HL-60 (cell line): Measurements from ENCODE around the gene NMT1.

Source experiments
- GABPA ChIP-seq: IDR thresholded peaks from 2 replicates; pipeline ENCODE4 v1.6.1; 2012; ENCODE audit warnings: low read depth
- POLR2AphosphoS5 ChIP-seq: IDR thresholded peaks from 2 replicates; pipeline ENCODE4 v1.6.1; 2012; ENCODE audit warnings: low read depth
- SPI1 ChIP-seq: IDR thresholded peaks from 2 replicates; pipeline ENCODE4 v1.6.1; 2012; ENCODE audit warnings: low read depth, mild to moderate bottlenecking, borderline replicate concordance
- TF ChIP-seq, protein P1 (sequence below): IDR thresholded peaks from one replicate; pipeline ENCODE4 v1.5.1; 2011; ENCODE audit warnings: low read length, control low read depth, inconsistent platforms; ENCODE audit not compliant: insufficient read depth
- TF ChIP-seq, protein P2 (sequence below): IDR thresholded peaks from 2 replicates; pipeline ENCODE4 v1.6.1; 2012; ENCODE audit warnings: low read depth; ENCODE audit not compliant: insufficient replicate concordance

DNA sequence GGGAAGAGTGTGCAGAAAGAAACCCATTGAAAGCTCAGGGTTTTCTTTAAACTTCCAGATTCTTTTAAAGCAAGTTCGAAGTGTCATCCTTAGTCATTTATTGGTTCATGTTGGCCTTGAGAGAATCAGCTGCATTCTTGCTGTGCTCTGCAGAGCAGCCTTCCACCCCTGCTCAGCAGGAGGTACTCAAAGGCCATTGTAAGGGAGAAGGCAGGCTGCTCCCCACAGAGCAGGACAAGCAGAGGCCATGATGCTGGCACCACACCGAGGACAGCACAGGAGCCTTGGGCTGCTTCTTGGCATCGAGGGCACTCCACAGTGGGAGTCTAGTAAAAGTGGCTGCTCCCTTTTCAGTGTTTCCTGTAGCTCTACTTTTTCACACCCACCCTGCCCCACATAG is 29.6 kb downstream of the NMT1 start:
- TF ChIP-seq, protein P1, sequence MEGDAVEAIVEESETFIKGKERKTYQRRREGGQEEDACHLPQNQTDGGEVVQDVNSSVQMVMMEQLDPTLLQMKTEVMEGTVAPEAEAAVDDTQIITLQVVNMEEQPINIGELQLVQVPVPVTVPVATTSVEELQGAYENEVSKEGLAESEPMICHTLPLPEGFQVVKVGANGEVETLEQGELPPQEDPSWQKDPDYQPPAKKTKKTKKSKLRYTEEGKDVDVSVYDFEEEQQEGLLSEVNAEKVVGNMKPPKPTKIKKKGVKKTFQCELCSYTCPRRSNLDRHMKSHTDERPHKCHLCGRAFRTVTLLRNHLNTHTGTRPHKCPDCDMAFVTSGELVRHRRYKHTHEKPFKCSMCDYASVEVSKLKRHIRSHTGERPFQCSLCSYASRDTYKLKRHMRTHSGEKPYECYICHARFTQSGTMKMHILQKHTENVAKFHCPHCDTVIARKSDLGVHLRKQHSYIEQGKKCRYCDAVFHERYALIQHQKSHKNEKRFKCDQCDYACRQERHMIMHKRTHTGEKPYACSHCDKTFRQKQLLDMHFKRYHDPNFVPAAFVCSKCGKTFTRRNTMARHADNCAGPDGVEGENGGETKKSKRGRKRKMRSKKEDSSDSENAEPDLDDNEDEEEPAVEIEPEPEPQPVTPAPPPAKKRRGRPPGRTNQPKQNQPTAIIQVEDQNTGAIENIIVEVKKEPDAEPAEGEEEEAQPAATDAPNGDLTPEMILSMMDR = no peak
- TF ChIP-seq POLR2AphosphoS5 (no peak), GABPA (no peak), SPI1 (no peak)
- TF ChIP-seq, protein P2, sequence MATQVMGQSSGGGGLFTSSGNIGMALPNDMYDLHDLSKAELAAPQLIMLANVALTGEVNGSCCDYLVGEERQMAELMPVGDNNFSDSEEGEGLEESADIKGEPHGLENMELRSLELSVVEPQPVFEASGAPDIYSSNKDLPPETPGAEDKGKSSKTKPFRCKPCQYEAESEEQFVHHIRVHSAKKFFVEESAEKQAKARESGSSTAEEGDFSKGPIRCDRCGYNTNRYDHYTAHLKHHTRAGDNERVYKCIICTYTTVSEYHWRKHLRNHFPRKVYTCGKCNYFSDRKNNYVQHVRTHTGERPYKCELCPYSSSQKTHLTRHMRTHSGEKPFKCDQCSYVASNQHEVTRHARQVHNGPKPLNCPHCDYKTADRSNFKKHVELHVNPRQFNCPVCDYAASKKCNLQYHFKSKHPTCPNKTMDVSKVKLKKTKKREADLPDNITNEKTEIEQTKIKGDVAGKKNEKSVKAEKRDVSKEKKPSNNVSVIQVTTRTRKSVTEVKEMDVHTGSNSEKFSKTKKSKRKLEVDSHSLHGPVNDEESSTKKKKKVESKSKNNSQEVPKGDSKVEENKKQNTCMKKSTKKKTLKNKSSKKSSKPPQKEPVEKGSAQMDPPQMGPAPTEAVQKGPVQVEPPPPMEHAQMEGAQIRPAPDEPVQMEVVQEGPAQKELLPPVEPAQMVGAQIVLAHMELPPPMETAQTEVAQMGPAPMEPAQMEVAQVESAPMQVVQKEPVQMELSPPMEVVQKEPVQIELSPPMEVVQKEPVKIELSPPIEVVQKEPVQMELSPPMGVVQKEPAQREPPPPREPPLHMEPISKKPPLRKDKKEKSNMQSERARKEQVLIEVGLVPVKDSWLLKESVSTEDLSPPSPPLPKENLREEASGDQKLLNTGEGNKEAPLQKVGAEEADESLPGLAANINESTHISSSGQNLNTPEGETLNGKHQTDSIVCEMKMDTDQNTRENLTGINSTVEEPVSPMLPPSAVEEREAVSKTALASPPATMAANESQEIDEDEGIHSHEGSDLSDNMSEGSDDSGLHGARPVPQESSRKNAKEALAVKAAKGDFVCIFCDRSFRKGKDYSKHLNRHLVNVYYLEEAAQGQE = no peak
